HepG2 (cell line): ENCODE results near the gene PSMD12. TPM values are rescaled to one million over a fixed set of nuclear protein-coding genes. Genes with fewer than 3 reads are reported as not detected.
A peak's percentile ranks its signal among the peaks of the same experiment; 100 is the strongest.

Experiments used
- ATF4 ChIP-seq, 2 experiments: fragments of 450-650 bp in 1 of 2; sonication (generic) in 1 of 2; formaldehyde crosslinking; IDR thresholded peaks; 2 replicates each; pipeline versions ENCODE4 v1.5.0 to v1.8.0; 2020 to 2022; ENCODE audit warnings: mild to moderate bottlenecking in 1 of 2, missing genetic modification reagents in 1 of 2
- CHD4 ChIP-seq: fragments of 200-600 bp; sonication (generic); IDR thresholded peaks from 2 replicates; pipeline ENCODE4 v1.7.0; 2017; ENCODE audit warnings: mild to moderate bottlenecking, low read length, borderline replicate concordance
- JARID2 ChIP-seq: sonication (generic); formaldehyde crosslinking; IDR thresholded peaks from 2 replicates; pipeline ENCODE4 v1.8.1; 2023; ENCODE audit warnings: missing genetic modification reagents, inconsistent platforms; ENCODE audit not compliant: insufficient replicate concordance
- KMT2A ChIP-seq: sonication (generic); formaldehyde crosslinking; IDR thresholded peaks from 2 replicates; pipeline ENCODE4 v1.4.0; 2020; ENCODE audit warnings: missing genetic modification reagents
- MXD1 ChIP-seq: sonication (generic); formaldehyde crosslinking; IDR thresholded peaks from 2 replicates; pipeline ENCODE4 v1.4.0; 2020; ENCODE audit warnings: mild to moderate bottlenecking, missing genetic modification reagents
- NFIC ChIP-seq: IDR thresholded peaks from 2 replicates; pipeline ENCODE4 v1.6.1; 2012; ENCODE audit warnings: mild to moderate bottlenecking, low read length, inconsistent platforms
- NRL ChIP-seq: sonication (generic); formaldehyde crosslinking; IDR thresholded peaks from 2 replicates; pipeline ENCODE4 v1.5.0; 2020; ENCODE audit warnings: missing genetic modification reagents, mild to moderate bottlenecking, moderate library complexity, borderline replicate concordance
- PBX2 ChIP-seq: IDR thresholded peaks from 2 replicates; pipeline ENCODE4 v1.6.1; 2016; ENCODE audit warnings: control low read depth
- PCBP1 ChIP-seq: fragments of 200-400 bp; formaldehyde crosslinking; IDR thresholded peaks from 2 replicates; pipeline ENCODE4 v1.6.1; 2017; ENCODE audit warnings: mild to moderate bottlenecking, low read depth, low read length, borderline replicate concordance
- SRY ChIP-seq: sonication (generic); formaldehyde crosslinking; IDR thresholded peaks from 2 replicates; pipeline ENCODE4 v1.8.0; 2022; ENCODE audit warnings: mild to moderate bottlenecking, missing genetic modification reagents
- U2AF2 ChIP-seq: fragments of 200-400 bp; formaldehyde crosslinking; IDR thresholded peaks from 2 replicates; pipeline ENCODE4 v1.6.1; 2017; ENCODE audit warnings: low read depth, mild to moderate bottlenecking, low read length
- UBTF ChIP-seq: sonication (generic); formaldehyde crosslinking; IDR thresholded peaks from 2 replicates; pipeline ENCODE4 v1.4.0; 2020; ENCODE audit warnings: mild to moderate bottlenecking, missing genetic modification reagents
- ZBTB44 ChIP-seq: sonication (generic); formaldehyde crosslinking; IDR thresholded peaks from 2 replicates; pipeline ENCODE4 v1.4.0; 2020; ENCODE audit warnings: missing genetic modification reagents
- ZHX1 ChIP-seq: sonication (generic); formaldehyde crosslinking; IDR thresholded peaks from 2 replicates; pipeline ENCODE4 v1.8.1; 2022; ENCODE audit warnings: low read depth, mild to moderate bottlenecking, missing genetic modification reagents
- ZNF121 ChIP-seq: sonication (generic); formaldehyde crosslinking; IDR thresholded peaks from 2 replicates; pipeline ENCODE4 v1.5.0; 2020; ENCODE audit warnings: mild to moderate bottlenecking, missing genetic modification reagents
- ZNF292 ChIP-seq: sonication (generic); formaldehyde crosslinking; IDR thresholded peaks from 2 replicates; pipeline ENCODE4 v1.8.1; 2022; ENCODE audit warnings: mild to moderate bottlenecking, low read depth, missing genetic modification reagents, borderline replicate concordance
- ZNF337 ChIP-seq: sonication (generic); formaldehyde crosslinking; IDR thresholded peaks from 2 replicates; pipeline ENCODE4 v1.5.1; 2020; ENCODE audit warnings: missing genetic modification reagents, low read depth, mild to moderate bottlenecking, borderline replicate concordance
- ZNF557 ChIP-seq: sonication (generic); formaldehyde crosslinking; IDR thresholded peaks from 2 replicates; pipeline ENCODE4 v1.4.0; 2020; ENCODE audit warnings: missing genetic modification reagents
- ZNF674 ChIP-seq: sonication (generic); formaldehyde crosslinking; IDR thresholded peaks from 2 replicates; pipeline ENCODE4 v1.5.0; 2020; ENCODE audit warnings: low read depth, mild to moderate bottlenecking, missing genetic modification reagents
- polyA plus RNA-seq, 8 experiments: library from polyadenylated mRNA; depleted of rRNA in 3 of 8; stranded (reverse) in 7 of 8; unstranded in 1 of 8; fragments of >200 nt; fragmentation: Illumina TruSeq in 4 of 8; extraction: Trizol in 4 of 8; gene quantifications; 2 replicates each; pipeline versions ENCODE4 v1.2.1 to v1.2.3, GENCODE V29; 2011 to 2016; ENCODE audit warnings: low read depth in 4 of 8, missing spikeins in 1 of 8, mixed read lengths in 1 of 8; ENCODE audit not compliant: insufficient read depth in 1 of 8
- total RNA-seq, 5 experiments: library from RNA; depleted of rRNA; stranded (reverse); fragments of >200 nt; fragmentation: Illumina TruSeq; extraction: Trizol; gene quantifications; 2 replicates each; pipeline ENCODE4 v1.2.3, GENCODE V29; 2016; ENCODE audit warnings: low read depth in 1 of 5

The PSMD12 gene
- total and polyA plus RNA-seq, 2 of the 13 experiments (the other 11 are each of a cell fraction or from before 2014, with no cell fraction given) = 27.4 to 71.7 TPM

GRCh38 chr17:67376737-67377487, 10.5 kb upstream of the PSMD12 start, which contains the start of gene PITPNC1 (continued):
- TF ChIP-seq PBX2 (CRISPR knock-in tag) (no peak), ZBTB44 (no peak), ZNF337 (CRISPR knock-in tag) (no peak), ZNF557 (CRISPR knock-in tag) (0 out of 2 replicates have a peak, but pooled peaks have one; percentile 50), NFIC (no peak), MXD1 (CRISPR knock-in tag) (no peak; the same call in 1 of the 2 replicates), ZNF674 (CRISPR knock-in tag) (0 out of 2 replicates have a peak, but pooled peaks have one; percentile 78), ZNF292 (peak; percentile 72; the same call in 1 of the 2 replicates), ATF4 (CRISPR knock-in tag; IDR thresholded peaks at IDR 0.05) (0 out of 4 replicates have a peak, but pooled peaks of 1 of the 2 experiments have one; percentile 39), PCBP1 (no peak), SRY (CRISPR knock-in tag) (no peak), KMT2A (no peak), ZHX1 (CRISPR knock-in tag) (0 out of 2 replicates have a peak, but pooled peaks have one; percentile 22), CHD4 (no peak), ZNF121 (CRISPR knock-in tag) (no peak), UBTF (peak; percentile 95), NRL (CRISPR knock-in tag) (peak; percentile 25; the same call in 1 of the 2 replicates), U2AF2 (no peak), JARID2 (CRISPR knock-in tag) (no peak)
